ENCODE data around the gene GPR68.

GPR68 gene

DNA sequence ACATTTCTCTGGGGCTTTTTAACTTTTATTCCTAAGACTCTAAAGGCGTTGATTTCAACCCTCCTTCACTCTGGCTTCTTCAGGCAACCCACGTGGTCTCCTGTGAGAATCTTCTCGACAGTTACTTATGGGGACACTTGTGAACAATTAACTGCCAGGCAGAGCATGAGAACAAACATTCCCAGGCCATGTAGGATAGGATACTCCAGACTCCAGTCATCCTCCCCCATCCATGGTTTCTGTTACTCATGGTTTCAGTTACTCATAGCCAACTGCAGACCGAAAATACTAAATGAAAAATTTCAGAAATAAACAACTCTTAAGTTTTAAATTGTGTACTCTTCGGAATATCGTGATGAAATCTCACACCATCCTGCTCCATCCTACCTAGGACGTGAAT, 19.5 kb downstream of the GPR68 start:
- H3K4me1 ChIP-seq = no peaks in the 10 kb centered on the region; the same call in 1 of the 2 replicates
- H3K4me3 ChIP-seq (ENCODE audit: low read depth, low read length) = no peak overlapping the region
- DNase-seq = no peak
- no peaks in the 10 kb centered on the region for H3K27me3 ChIP-seq
- H3K36me3 ChIP-seq = no peaks in the 10 kb centered on the region
- TF ChIP-seq, protein P1, sequence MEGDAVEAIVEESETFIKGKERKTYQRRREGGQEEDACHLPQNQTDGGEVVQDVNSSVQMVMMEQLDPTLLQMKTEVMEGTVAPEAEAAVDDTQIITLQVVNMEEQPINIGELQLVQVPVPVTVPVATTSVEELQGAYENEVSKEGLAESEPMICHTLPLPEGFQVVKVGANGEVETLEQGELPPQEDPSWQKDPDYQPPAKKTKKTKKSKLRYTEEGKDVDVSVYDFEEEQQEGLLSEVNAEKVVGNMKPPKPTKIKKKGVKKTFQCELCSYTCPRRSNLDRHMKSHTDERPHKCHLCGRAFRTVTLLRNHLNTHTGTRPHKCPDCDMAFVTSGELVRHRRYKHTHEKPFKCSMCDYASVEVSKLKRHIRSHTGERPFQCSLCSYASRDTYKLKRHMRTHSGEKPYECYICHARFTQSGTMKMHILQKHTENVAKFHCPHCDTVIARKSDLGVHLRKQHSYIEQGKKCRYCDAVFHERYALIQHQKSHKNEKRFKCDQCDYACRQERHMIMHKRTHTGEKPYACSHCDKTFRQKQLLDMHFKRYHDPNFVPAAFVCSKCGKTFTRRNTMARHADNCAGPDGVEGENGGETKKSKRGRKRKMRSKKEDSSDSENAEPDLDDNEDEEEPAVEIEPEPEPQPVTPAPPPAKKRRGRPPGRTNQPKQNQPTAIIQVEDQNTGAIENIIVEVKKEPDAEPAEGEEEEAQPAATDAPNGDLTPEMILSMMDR (IDR thresholded peaks at IDR 0.05; ENCODE audit: low read depth, low read length) = no peak
- no peaks in the 10 kb centered on the region for H3K9me3 ChIP-seq

GRCh38 chr14:91223028-91223783, 21.3 kb downstream of the GPR68 start:
- H3K4me1 ChIP-seq = no peaks in the 10 kb centered on the region; the same call in 1 of the 2 replicates
- no peak for DNase-seq
- TF ChIP-seq, protein P1 (IDR thresholded peaks at IDR 0.05; ENCODE audit: low read depth, low read length) = no peak
- H3K27me3 ChIP-seq = no peaks in the 10 kb centered on the region
- no peaks in the 10 kb centered on the region for H3K36me3 ChIP-seq
- H3K9me3 ChIP-seq = no peaks in the 10 kb centered on the region
- H3K4me3 ChIP-seq (ENCODE audit: low read depth, low read length) = no peak overlapping the region

DNA sequence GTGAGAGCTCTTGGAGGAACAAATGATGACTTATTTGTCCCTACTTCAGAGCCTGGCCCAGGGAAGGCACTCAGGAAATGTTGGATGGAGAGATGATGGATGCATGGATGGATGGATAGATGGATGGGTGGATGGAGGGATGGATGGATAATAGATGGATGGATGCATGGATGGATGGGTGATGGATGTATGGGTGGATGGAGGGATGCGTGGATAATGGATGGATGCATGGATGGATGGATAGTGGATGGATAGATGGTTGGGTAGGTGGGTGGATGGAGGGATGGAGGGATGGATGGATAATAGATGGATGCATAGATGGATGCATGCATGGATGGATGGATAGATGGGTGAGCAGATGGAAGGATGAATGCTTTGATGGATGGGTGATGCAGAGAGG, 23.2 kb downstream of the GPR68 start:
- DNase-seq = no peak

DNA sequence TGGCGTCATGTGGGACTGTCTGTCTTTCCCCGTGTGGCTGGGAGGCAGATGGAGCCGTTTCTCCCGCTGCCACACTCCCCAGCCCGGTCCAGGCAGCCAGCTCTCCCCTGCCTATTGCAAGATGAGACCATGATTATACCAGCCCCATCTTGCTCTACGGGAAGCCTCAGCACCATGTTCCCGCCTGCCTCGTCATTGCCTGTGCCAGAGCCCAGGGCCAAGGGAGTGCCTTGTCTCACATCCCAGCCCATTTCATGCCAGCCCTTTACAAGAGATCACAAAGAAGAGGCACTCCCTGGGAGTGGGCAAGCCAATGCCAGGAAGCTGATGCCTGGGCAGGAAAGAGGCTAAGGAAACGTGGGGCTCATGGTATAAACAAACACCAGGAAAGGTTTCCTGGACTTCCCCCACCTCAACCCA, 23.9 kb downstream of the GPR68 start:
- Histone ChIP-seq H3K36me3 (no peaks in the 10 kb centered on the region; the same call in 1 of the 2 replicates), H3K27me3 (no peaks in the 10 kb centered on the region), H3K4me1 (no peaks in the 10 kb centered on the region; the same call in 1 of the 2 replicates)

More for the DNA sequence above, 23.2 kb downstream of the GPR68 start:
- TF ChIP-seq, protein P1 (IDR thresholded peaks at IDR 0.05; ENCODE audit: low read depth, low read length) = no peak
- no peaks in the 10 kb centered on the region for H3K36me3 ChIP-seq
- H3K4me1 ChIP-seq = no peaks in the 10 kb centered on the region; the same call in 1 of the 2 replicates
- no peak overlapping the region for H3K4me3 ChIP-seq (ENCODE audit: low read depth, low read length)
- H3K9me3 ChIP-seq = no peaks in the 10 kb centered on the region
- H3K27me3 ChIP-seq = no peaks in the 10 kb centered on the region

GRCh38 chr14:91219517-91220389, 24.8 kb downstream of the GPR68 start:
- H3K27me3 ChIP-seq = no peaks in the 10 kb centered on the region
- H3K4me1 ChIP-seq = no peaks in the 10 kb centered on the region; the same call in 1 of the 2 replicates
- TF ChIP-seq, protein P1 (IDR thresholded peaks at IDR 0.05; ENCODE audit: low read depth, low read length) = no peak
- H3K9me3 ChIP-seq = no peaks in the 10 kb centered on the region
- no peaks in the 10 kb centered on the region; the same call in 1 of the 2 replicates for H3K36me3 ChIP-seq
- no peak for DNase-seq
- H3K4me3 ChIP-seq (ENCODE audit: low read depth, low read length) = no peak overlapping the region

More for the DNA sequence above, 23.9 kb downstream of the GPR68 start:
- DNase-seq = no peak
- Histone ChIP-seq H3K9me3 (no peaks in the 10 kb centered on the region), H3K4me3 (ENCODE audit: low read depth, low read length) (no peak overlapping the region)
- TF ChIP-seq, protein P1 (IDR thresholded peaks at IDR 0.05; ENCODE audit: low read depth, low read length) = no peak
